ENCODE measurements around the gene LMBR1L.
"Not testable (repeated sequence)": the region's sequence is repeated elsewhere in the genome, so short reads cannot be mapped to it uniquely, and the experiment has no call there.

Gene LMBR1L

GRCh38 chr12:49084438-49084837, 26.2 kb downstream of the LMBR1L start:
- H3K4me1 ChIP-seq (ENCODE audit: control insufficient read depth, insufficient read depth, low read length, unreplicated experiment) = no peaks in the 10 kb centered on the region
- no peak overlapping the region for H2AFZ ChIP-seq (ENCODE audit: low read length, unreplicated experiment)
- no peak overlapping the region for H3K4me3 ChIP-seq (ENCODE audit: low read depth, low read length)
- no peak overlapping the region for H3K27ac ChIP-seq (ENCODE audit: low read depth, low read length)
- no peaks in the 10 kb centered on the region for H3K36me3 ChIP-seq (ENCODE audit: insufficient read depth, low read length)
- no peaks in the 10 kb centered on the region for H3K79me2 ChIP-seq (ENCODE audit: control insufficient read depth, insufficient read depth, low read length, unreplicated experiment)
- peaks cover 11% of the 10 kb centered on the region for H3K27me3 ChIP-seq (ENCODE audit: insufficient read depth, low read length)

- peaks cover 4% of the 10 kb centered on the region; the same call in 1 of the 2 replicates for H3K27me3 ChIP-seq (ENCODE audit: insufficient read depth, low read length)
- H3K79me2 ChIP-seq (ENCODE audit: control insufficient read depth, insufficient read depth, low read length, unreplicated experiment) = no peaks in the 10 kb centered on the region
- H3K27ac ChIP-seq (ENCODE audit: low read depth, low read length) = no peak overlapping the region
- H3K4me1 ChIP-seq (ENCODE audit: control insufficient read depth, insufficient read depth, low read length, unreplicated experiment) = no peaks in the 10 kb centered on the region
- H3K4me3 ChIP-seq (ENCODE audit: low read depth, low read length) = no peak overlapping the region
- no peak overlapping the region for H2AFZ ChIP-seq (ENCODE audit: low read length, unreplicated experiment)
- no peaks in the 10 kb centered on the region for H3K36me3 ChIP-seq (ENCODE audit: insufficient read depth, low read length)
Observed at GRCh38 chr12:49079793-49080192, 30.9 kb downstream of the LMBR1L start.

GRCh38 chr12:49070971-49071370, 39.7 kb downstream of the LMBR1L start:
- Histone ChIP-seq H3K79me2 (ENCODE audit: control insufficient read depth, insufficient read depth, low read length, unreplicated experiment) (no peaks in the 10 kb centered on the region), H3K27ac (ENCODE audit: low read depth, low read length) (no peak overlapping the region), H2AFZ (ENCODE audit: low read length, unreplicated experiment) (no peak overlapping the region), H3K27me3 (ENCODE audit: insufficient read depth, low read length) (no peaks in the 10 kb centered on the region), H3K4me3 (ENCODE audit: low read depth, low read length) (no peak overlapping the region), H3K36me3 (ENCODE audit: insufficient read depth, low read length) (no peaks in the 10 kb centered on the region; the same call in 1 of the 2 replicates), H3K4me1 (ENCODE audit: control insufficient read depth, insufficient read depth, low read length, unreplicated experiment) (peaks cover 6% of the 10 kb centered on the region)

GRCh38 chr12:49069507-49070346, 40.9 kb downstream of the LMBR1L start, which contains the start of gene RHEBL1:
TSS of gene RHEBL1 (minus strand) at chr12:49069979. CDS start at chr12:49069785, 194 bp downstream.
- Histone ChIP-seq H3K27ac (ENCODE audit: low read depth, low read length) (peak within 1 kb of the TSS; percentile 70), H3K27me3 (ENCODE audit: insufficient read depth, low read length) (no peaks in the 10 kb centered on the region), H3K36me3 (ENCODE audit: insufficient read depth, low read length) (no peaks in the 10 kb centered on the region; the same call in 1 of the 2 replicates), H3K79me2 (ENCODE audit: control insufficient read depth, insufficient read depth, low read length, unreplicated experiment) (no peaks in the 10 kb centered on the region), H3K4me1 (ENCODE audit: control insufficient read depth, insufficient read depth, low read length, unreplicated experiment) (peaks cover 6% of the 10 kb centered on the region), H3K4me3 (ENCODE audit: low read depth, low read length) (peak within 1 kb of the TSS; percentile 99), H2AFZ (ENCODE audit: low read length, unreplicated experiment) (peak within 1 kb of the TSS; percentile 98)

GRCh38 chr12:49068879-49069506, 41.7 kb downstream of the LMBR1L start:
- Histone ChIP-seq H3K36me3 (ENCODE audit: insufficient read depth, low read length) (no peaks in the 10 kb centered on the region; the same call in 1 of the 2 replicates), H3K27me3 (ENCODE audit: insufficient read depth, low read length) (no peaks in the 10 kb centered on the region), H3K4me3 (ENCODE audit: low read depth, low read length) (peak overlapping the region; percentile 99), H3K4me1 (ENCODE audit: control insufficient read depth, insufficient read depth, low read length, unreplicated experiment) (peaks cover 6% of the 10 kb centered on the region), H3K79me2 (ENCODE audit: control insufficient read depth, insufficient read depth, low read length, unreplicated experiment) (no peaks in the 10 kb centered on the region), H3K27ac (ENCODE audit: low read depth, low read length) (peak overlapping the region; percentile 70; the same call in 1 of the 2 replicates), H2AFZ (ENCODE audit: low read length, unreplicated experiment) (peak overlapping the region; percentile 98)

GRCh38 chr12:49066120-49066519, 44.5 kb downstream of the LMBR1L start:
- H3K4me3 ChIP-seq (ENCODE audit: low read depth, low read length) = no peak overlapping the region
- peaks cover 14% of the 10 kb centered on the region for H3K4me1 ChIP-seq (ENCODE audit: control insufficient read depth, insufficient read depth, low read length, unreplicated experiment)
- no peak overlapping the region for H2AFZ ChIP-seq (ENCODE audit: low read length, unreplicated experiment)
- no peaks in the 10 kb centered on the region for H3K27me3 ChIP-seq (ENCODE audit: insufficient read depth, low read length)
- H3K79me2 ChIP-seq (ENCODE audit: control insufficient read depth, insufficient read depth, low read length, unreplicated experiment) = peaks cover 2% of the 10 kb centered on the region
- H3K36me3 ChIP-seq (ENCODE audit: insufficient read depth, low read length) = no peaks in the 10 kb centered on the region; the same call in 1 of the 2 replicates
- H3K27ac ChIP-seq (ENCODE audit: low read depth, low read length) = no peak overlapping the region

GRCh38 chr12:49064767-49065152, 45.9 kb downstream of the LMBR1L start:
- H3K4me1 ChIP-seq (ENCODE audit: control insufficient read depth, insufficient read depth, low read length, unreplicated experiment) = peaks cover 14% of the 10 kb centered on the region
- H3K79me2 ChIP-seq (ENCODE audit: control insufficient read depth, insufficient read depth, low read length, unreplicated experiment) = peaks cover 11% of the 10 kb centered on the region
- no peak overlapping the region for H2AFZ ChIP-seq (ENCODE audit: low read length, unreplicated experiment)
- H3K27ac ChIP-seq (ENCODE audit: low read depth, low read length) = no peak overlapping the region
- H3K4me3 ChIP-seq (ENCODE audit: low read depth, low read length) = no peak overlapping the region
- H3K36me3 ChIP-seq (ENCODE audit: insufficient read depth, low read length) = no peaks in the 10 kb centered on the region; the same call in 1 of the 2 replicates
- no peaks in the 10 kb centered on the region for H3K27me3 ChIP-seq (ENCODE audit: insufficient read depth, low read length)

GRCh38 chr12:49061916-49062315, 48.7 kb downstream of the LMBR1L start:
- not testable (repeated sequence) for H3K27ac ChIP-seq (ENCODE audit: low read depth, low read length); H3K36me3 ChIP-seq (ENCODE audit: insufficient read depth, low read length); H2AFZ ChIP-seq (ENCODE audit: low read length, unreplicated experiment); H3K27me3 ChIP-seq (ENCODE audit: insufficient read depth, low read length)
- Histone ChIP-seq H3K4me3 (ENCODE audit: low read depth, low read length) (peak overlapping the region; percentile 89; the same call in 1 of the 2 replicates), H3K79me2 (ENCODE audit: control insufficient read depth, insufficient read depth, low read length, unreplicated experiment) (peaks cover 39% of the 10 kb centered on the region), H3K4me1 (ENCODE audit: control insufficient read depth, insufficient read depth, low read length, unreplicated experiment) (peaks cover 21% of the 10 kb centered on the region)

GRCh38 chr12:49061157-49061650, 49.4 kb downstream of the LMBR1L start:
- peaks cover 28% of the 10 kb centered on the region for H3K4me1 ChIP-seq (ENCODE audit: control insufficient read depth, insufficient read depth, low read length, unreplicated experiment)
- no peaks in the 10 kb centered on the region for H3K36me3 ChIP-seq (ENCODE audit: insufficient read depth, low read length)
- H3K27ac ChIP-seq (ENCODE audit: low read depth, low read length) = no peak overlapping the region
- no peaks in the 10 kb centered on the region for H3K27me3 ChIP-seq (ENCODE audit: insufficient read depth, low read length)
- peak overlapping the region; percentile 97 for H2AFZ ChIP-seq (ENCODE audit: low read length, unreplicated experiment)
- peaks cover 46% of the 10 kb centered on the region for H3K79me2 ChIP-seq (ENCODE audit: control insufficient read depth, insufficient read depth, low read length, unreplicated experiment)
- peak overlapping the region; percentile 89 for H3K4me3 ChIP-seq (ENCODE audit: low read depth, low read length)

- Histone ChIP-seq H3K27me3 (ENCODE audit: insufficient read depth, low read length) (no peaks in the 10 kb centered on the region), H3K4me1 (ENCODE audit: control insufficient read depth, insufficient read depth, low read length, unreplicated experiment) (peaks cover 34% of the 10 kb centered on the region), H3K36me3 (ENCODE audit: insufficient read depth, low read length) (no peaks in the 10 kb centered on the region), H2AFZ (ENCODE audit: low read length, unreplicated experiment) (peak within 1 kb of the TSS; percentile 97), H3K4me3 (ENCODE audit: low read depth, low read length) (peak within 1 kb of the TSS; percentile 89), H3K79me2 (ENCODE audit: control insufficient read depth, insufficient read depth, low read length, unreplicated experiment) (peaks cover 54% of the 10 kb centered on the region), H3K27ac (ENCODE audit: low read depth, low read length) (peak within 1 kb of the TSS; percentile 87)
Observed at GRCh38 chr12:49060237-49061156, 50.1 kb downstream of the LMBR1L start, which contains the start of gene KMT2D. TSS of gene KMT2D (minus strand) at chr12:49060794. CDS start at chr12:49055324, 5,470 bp downstream.
